Stomach smooth muscle (tissue), 2 donors: ENCODE measurements around the gene ZBTB7C.

Experiments
- H3K27ac ChIP-seq: one replicate; pipeline ENCODE4 v1.7.0; 2013; ENCODE audit warnings: mild to moderate bottlenecking, low read length, inconsistent platforms
- H3K27me3 ChIP-seq, 2 donors: one replicate each; pipeline ENCODE4 v1.7.0; 2013; ENCODE audit warnings: low read length in 2 of 2; ENCODE audit not compliant: insufficient read depth in 2 of 2, control insufficient read depth in 1 of 2
- H3K36me3 ChIP-seq, 2 donors: one replicate each; pipeline ENCODE4 v1.7.0; 2013; ENCODE audit warnings: low read length in 2 of 2; ENCODE audit not compliant: control insufficient read depth in 2 of 2, insufficient read depth in 2 of 2
- H3K4me1 ChIP-seq: one replicate; pipeline ENCODE4 v1.7.0; 2013; ENCODE audit warnings: low read length; ENCODE audit not compliant: control insufficient read depth, insufficient read depth
- H3K4me3 ChIP-seq, 2 donors: one replicate each; pipeline ENCODE4 v1.7.0; 2013; ENCODE audit warnings: low read length in 2 of 2
- H3K9ac ChIP-seq, 2 donors: one replicate each; pipeline ENCODE4 v1.7.0; 2013; ENCODE audit warnings: low read length in 2 of 2, mild to moderate bottlenecking in 1 of 2
- H3K9me3 ChIP-seq, 2 donors: one replicate each; pipeline ENCODE4 v1.7.0; 2013; ENCODE audit warnings: low read length in 2 of 2; ENCODE audit not compliant: control insufficient read depth in 2 of 2
- donor health status: healthy.
- donor health status: Pancreatic carcinoma.

ZBTB7C gene

DNA sequence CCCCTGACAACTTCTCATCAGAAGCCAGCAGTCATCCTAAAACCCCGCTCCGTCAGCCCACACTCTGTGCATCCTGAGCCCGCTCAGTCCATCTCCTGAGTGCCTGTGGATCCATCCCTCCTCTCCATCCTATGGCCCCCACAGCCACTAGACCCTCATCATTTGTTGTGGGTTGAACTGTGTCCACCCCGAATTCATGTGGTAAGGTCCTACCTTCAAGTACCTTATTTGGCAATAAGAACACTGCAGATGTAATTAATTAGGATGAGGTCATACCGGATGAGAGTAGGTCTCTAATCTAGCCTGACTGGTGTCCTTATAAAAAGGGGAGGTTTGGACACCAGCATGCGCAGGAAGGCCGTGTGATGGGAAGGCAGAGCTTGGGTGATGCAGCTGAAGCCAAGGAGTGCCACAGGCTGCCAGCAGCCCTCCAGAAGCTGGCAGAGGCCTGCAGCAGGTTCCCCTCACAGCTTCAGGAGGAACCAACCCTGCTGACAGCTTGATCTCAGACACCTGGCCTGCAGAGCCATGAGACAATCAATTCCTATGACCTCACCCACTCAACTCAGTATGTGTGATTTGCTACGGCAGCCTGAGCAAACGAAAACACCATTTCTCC lies 192.4 kb downstream of the ZBTB7C start:
- Histone ChIP-seq H3K4me3 (no peak overlapping the region), H3K9me3 (no peaks in the 10 kb centered on the region), H3K27ac (no peak overlapping the region), H3K9ac (no peak overlapping the region), H3K27me3 (no peaks in the 10 kb centered on the region), H3K4me1 (no peaks in the 10 kb centered on the region), H3K36me3 (no peaks in the 10 kb centered on the region)

DNA sequence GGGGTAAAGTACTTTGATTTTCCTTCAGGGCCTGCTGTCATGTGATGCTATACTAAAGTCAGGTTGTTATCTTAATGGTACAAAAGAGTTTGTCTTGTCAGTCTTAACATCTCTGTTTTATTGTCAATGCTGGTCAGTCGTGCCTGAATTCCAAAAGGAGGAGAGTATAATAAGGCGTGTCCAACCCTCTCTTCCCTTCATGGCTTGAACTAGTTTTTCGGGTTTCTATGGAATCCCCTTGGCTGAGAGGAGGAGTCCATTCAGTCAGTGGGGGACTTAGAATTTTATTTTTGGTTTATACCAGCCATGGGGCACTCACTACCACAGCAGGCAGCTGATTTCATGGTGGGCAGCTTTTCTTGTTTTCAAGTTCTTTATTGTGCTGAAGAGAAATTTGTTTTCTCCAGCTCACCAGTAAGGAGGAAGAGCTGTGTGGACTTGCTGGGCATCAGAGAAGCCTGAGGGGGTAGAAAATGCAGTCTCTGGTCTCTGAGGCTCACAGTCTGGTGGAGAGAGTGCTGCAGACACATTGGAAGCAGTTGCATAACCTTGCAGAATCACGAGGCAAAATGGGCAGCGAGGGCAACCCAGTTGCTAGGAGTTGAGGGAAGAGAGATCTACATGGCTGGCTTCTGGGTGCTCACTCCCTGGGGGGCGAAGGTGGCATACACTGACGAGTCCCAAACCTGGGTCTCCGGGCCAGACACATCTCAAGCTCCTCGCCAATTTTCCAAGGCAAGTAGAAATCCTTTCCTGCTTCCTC lies 193.1 kb downstream of the ZBTB7C start:
- H3K4me1 ChIP-seq = no peaks in the 10 kb centered on the region
- H3K9ac ChIP-seq = no peak overlapping the region
- no peaks in the 10 kb centered on the region for H3K36me3 ChIP-seq
- no peak overlapping the region for H3K27ac ChIP-seq
- no peaks in the 10 kb centered on the region for H3K9me3 ChIP-seq
- H3K27me3 ChIP-seq = no peaks in the 10 kb centered on the region
- H3K4me3 ChIP-seq = no peak overlapping the region

DNA sequence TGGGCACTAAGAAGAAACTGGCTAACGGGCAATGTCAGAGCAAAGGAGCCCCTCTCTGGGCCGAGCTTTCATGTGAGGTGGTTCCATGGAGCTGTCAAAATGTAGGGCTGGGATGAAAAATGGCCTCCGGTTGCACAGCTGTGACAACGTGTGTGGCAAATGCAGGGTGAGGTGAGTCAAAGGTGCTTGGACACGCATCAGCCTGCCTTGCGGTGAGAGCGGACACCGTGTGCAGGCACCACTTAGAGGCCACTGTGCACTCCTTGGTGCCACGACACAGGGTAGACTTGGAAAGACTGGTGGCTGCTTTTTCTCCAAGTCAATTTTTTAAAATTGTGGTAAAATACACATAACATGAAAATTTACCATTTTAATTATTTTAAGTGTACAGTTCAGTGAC lies 195.4 kb downstream of the ZBTB7C start:
- H3K4me3 ChIP-seq = no peak overlapping the region
- no peaks in the 10 kb centered on the region for H3K9me3 ChIP-seq
- H3K27ac ChIP-seq = no peak overlapping the region
- H3K27me3 ChIP-seq = no peaks in the 10 kb centered on the region
- H3K9ac ChIP-seq = no peak overlapping the region
- H3K4me1 ChIP-seq = no peaks in the 10 kb centered on the region
- H3K36me3 ChIP-seq = no peaks in the 10 kb centered on the region

DNA sequence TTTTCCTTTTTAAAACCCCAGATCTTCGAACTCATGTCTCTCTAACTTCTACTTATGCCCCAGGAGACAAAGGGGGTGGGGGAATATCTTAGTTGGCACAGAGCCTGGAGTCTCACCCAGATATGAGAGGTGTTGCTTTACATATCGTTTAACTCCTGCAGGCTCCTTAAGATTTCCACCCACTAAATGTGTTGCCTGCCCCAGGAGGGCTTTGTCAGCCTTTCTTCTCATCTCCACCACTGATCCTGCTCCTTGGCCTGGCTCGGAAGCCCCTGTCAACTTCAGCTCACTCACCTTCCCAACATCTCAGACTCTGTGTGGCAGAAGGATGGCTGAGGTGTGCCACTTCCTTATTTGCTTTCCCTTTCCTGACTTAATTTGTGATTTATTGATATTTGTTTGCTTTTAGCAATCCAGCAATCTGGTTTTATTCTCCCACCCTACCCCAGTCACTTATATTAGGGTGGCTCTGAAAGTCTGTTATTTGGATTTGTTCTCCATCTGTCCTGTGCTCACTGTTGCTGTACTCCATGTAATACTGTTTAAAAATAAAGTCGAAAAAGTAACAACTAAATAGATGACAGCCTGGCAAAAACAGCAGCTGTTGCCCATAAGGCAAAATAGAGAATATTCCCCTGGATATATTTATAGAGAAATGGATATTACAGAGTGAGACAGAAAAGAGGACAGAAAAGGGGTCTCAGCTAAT lies 200.6 kb downstream of the ZBTB7C start:
- H3K36me3 ChIP-seq = no peaks in the 10 kb centered on the region
- no peaks in the 10 kb centered on the region for H3K9me3 ChIP-seq
- no peak overlapping the region for H3K9ac ChIP-seq
- peaks cover 0 to 3% of the 10 kb centered on the region in 2 donors for H3K27me3 ChIP-seq
- no peak overlapping the region for H3K27ac ChIP-seq
- no peaks in the 10 kb centered on the region for H3K4me1 ChIP-seq
- H3K4me3 ChIP-seq = no peak overlapping the region

DNA sequence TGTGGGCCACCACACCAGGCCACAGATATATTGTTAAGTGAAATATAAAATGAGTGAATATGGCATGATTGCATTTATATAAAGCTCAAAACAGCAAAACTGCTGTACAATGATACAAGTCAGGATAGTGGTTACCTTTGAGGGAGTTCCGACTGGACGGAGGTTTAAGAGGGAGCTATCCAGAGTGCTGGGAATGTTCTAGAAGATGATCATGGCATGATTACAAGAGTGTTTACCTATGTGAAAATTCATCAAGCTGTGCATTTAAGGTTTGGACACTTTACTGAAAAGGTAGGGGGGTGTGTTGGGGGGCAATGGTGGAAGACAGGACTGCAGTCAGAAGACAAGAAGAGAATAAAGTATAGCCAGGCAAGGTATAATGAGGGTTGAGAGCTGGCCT lies 201.4 kb downstream of the ZBTB7C start:
- H3K27me3 ChIP-seq = peaks cover 0 to 3% of the 10 kb centered on the region in 2 donors
- no peak overlapping the region for H3K27ac ChIP-seq
- no peak overlapping the region for H3K4me3 ChIP-seq
- H3K9me3 ChIP-seq = no peaks in the 10 kb centered on the region
- H3K4me1 ChIP-seq = no peaks in the 10 kb centered on the region
- no peak overlapping the region for H3K9ac ChIP-seq
- H3K36me3 ChIP-seq = no peaks in the 10 kb centered on the region

DNA sequence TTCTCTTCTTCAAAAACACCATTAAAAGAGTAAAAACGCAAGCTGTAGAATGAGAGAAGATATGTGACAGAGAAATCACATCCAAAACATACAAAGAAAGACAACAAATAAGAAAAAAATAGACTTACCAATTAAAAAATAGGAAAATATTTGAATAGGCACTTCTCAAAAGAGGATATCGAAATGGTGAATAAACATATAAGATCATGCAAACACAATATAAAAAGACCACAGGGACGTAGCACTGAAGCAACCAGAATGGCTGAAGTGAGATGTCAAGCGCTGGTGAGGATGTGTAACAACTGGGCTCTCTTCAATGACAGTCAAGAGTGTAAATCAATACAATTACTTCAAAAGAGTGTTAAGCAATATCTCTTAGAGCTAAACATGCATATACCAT lies 202.3 kb downstream of the ZBTB7C start:
- Histone ChIP-seq H3K36me3 (no peaks in the 10 kb centered on the region), H3K4me1 (no peaks in the 10 kb centered on the region), H3K27me3 (peaks cover 0 to 3% of the 10 kb centered on the region in 2 donors), H3K9me3 (no peaks in the 10 kb centered on the region), H3K9ac (no peak overlapping the region), H3K27ac (no peak overlapping the region), H3K4me3 (no peak overlapping the region)

DNA sequence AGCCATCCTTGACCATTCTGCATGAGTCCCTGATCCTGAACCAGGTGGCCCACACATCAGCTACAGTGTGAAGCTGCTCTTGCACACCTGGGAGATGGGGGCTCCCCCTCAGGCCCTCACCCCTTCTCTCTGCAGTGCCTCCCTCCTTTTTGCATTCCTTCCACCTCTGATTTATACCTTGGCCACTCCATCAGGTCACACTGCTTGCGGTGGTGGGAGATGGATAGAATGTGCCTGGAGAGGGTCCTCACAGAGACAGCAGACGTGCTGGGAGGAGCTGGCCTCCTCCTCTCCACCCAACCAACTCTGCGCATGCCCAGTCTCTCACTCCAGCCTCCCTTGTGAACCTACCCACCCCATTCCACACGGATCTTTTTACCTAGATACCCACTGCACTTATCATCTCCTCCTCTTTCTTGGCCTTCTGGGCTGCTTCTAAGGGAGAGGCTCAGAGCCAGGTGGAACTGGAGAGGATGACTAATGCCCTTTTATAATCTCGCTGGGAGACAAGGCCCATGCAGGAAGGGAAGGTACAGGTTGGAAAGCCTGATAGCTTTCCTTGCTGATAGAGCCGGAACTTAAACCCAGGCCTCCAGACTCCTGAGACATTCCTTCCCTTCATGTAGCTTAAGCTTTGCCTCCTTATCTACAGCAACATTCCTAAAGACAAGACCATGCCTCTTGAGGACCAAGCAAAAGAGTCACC lies 205.1 kb downstream of the ZBTB7C start:
- H3K4me1 ChIP-seq = no peaks in the 10 kb centered on the region
- no peak overlapping the region for H3K27ac ChIP-seq
- H3K9ac ChIP-seq = no peak overlapping the region
- H3K4me3 ChIP-seq = no peak overlapping the region
- H3K36me3 ChIP-seq = no peaks in the 10 kb centered on the region
- H3K9me3 ChIP-seq = no peaks in the 10 kb centered on the region
- H3K27me3 ChIP-seq = peaks cover 2 to 3% of the 10 kb centered on the region in 2 donors

DNA sequence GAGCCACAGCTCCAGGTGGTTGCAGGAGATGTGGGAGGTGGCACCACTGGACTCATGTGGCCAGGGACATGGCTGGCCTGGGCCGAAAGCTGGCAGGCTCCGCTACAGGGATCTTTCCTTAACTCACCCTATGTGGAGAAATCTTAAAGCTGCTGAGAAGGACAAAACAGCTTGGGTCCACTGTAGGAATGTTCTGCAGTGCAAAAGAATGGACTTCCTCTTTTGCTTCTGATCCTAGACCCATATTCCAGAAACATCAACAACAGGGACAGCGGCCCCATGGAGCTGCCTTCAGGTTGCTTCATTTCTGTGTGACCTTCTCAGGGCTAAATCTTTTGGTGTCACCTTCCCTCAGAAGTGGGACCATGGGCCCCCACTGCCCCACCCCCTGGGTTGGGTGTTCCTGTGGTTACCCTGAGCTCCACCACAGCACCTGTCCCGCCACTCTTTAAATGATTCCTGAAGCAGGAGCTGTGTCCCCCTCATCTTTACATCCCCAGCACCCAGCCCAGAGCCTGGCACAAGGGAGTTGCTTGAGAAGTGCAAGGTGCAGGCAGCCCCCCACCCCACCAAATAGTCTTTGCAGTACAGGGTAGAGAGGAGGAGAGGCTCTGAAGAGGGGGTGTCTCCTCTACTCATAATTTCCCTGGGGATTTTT lies 205.8 kb downstream of the ZBTB7C start:
- H3K36me3 ChIP-seq = no peaks in the 10 kb centered on the region
- H3K27me3 ChIP-seq = peaks cover 2 to 3% of the 10 kb centered on the region in 2 donors
- H3K9me3 ChIP-seq = no peaks in the 10 kb centered on the region
- no peak overlapping the region for H3K27ac ChIP-seq
- H3K4me1 ChIP-seq = no peaks in the 10 kb centered on the region
- no peak overlapping the region for H3K4me3 ChIP-seq
- no peak overlapping the region for H3K9ac ChIP-seq

DNA sequence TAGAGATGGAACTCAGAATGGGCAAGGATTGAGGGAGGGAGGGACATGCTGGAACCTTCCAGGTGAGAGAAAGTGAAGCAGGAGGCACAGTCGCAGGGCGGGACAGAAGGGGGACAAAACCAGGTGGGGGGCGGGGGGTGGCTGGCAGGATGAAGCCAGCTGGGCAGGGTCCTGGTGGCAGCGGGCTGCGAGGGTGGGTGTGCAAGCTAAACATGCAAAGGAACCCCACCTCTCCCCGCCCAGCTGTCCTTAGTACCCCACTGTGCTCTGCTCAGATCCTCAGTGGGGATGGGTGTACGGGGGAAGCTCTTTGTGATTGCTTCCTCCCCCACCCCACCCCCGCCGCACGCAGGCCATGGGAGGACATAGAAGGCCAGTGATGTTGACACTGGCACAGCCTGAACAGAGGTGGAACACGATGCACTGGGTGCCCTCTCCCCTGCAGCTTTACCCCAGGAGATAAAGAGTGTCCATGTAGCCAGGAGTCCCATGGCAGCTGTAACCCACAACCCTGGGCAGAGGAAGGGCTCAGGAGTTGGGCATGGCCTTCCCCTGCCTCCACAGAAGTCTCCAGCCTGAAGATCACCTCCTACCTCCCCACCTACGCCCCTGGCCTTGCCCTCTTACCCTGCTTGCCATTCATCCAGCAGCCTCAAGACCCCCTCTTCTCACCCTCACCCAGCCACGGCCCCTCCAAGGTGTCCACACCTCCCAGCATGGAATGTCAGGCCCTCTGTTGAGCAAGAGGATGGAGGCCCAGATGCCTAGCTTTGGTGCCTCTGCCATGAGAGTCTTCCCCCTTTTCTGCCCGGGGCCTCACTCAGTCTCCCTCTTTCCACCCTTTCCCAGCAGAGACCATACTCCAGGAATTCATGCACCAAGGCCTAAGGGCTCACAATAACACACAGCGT lies 206.6 kb downstream of the ZBTB7C start:
- no peak overlapping the region for H3K9ac ChIP-seq
- H3K4me3 ChIP-seq = no peak overlapping the region
- H3K36me3 ChIP-seq = no peaks in the 10 kb centered on the region
- H3K27me3 ChIP-seq = peaks cover 2 to 3% of the 10 kb centered on the region in 2 donors
- H3K4me1 ChIP-seq = no peaks in the 10 kb centered on the region
- H3K9me3 ChIP-seq = no peaks in the 10 kb centered on the region
- no peak overlapping the region for H3K27ac ChIP-seq
